Panc1 (cell line): ENCODE results near the gene BAX.

Experiments used
- POLR2AphosphoS5 ChIP-seq: IDR thresholded peaks from 2 replicates; pipeline ENCODE4 v1.6.1; 2012; ENCODE audit warnings: mild to moderate bottlenecking, low read depth, low read length, moderate library complexity
- REST ChIP-seq, 2 experiments: IDR thresholded peaks; 2 replicates each; pipeline ENCODE4 v1.6.1; 2011 to 2012; ENCODE audit warnings: low read depth in 2 of 2, control low read depth in 1 of 2, low read length in 1 of 2, mild to moderate bottlenecking in 1 of 2, moderate library complexity in 1 of 2; ENCODE audit not compliant: insufficient read depth in 1 of 2
- SIN3A ChIP-seq: IDR thresholded peaks from 2 replicates; pipeline ENCODE4 v1.6.1; 2012; ENCODE audit warnings: low read depth, mild to moderate bottlenecking, low read length, moderate library complexity, borderline replicate concordance; ENCODE audit not compliant: insufficient read depth
- TCF7L2 ChIP-seq: IDR thresholded peaks from 2 replicates; pipeline ENCODE4 v1.6.1; 2011; ENCODE audit warnings: mild to moderate bottlenecking, low read depth, low read length, inconsistent platforms
- TF ChIP-seq, protein P1 (sequence below): fragments of 450-650 bp; IDR thresholded peaks from 2 replicates; pipeline ENCODE4 v1.5.1; 2017; ENCODE audit warnings: mild to moderate bottlenecking

DNA sequence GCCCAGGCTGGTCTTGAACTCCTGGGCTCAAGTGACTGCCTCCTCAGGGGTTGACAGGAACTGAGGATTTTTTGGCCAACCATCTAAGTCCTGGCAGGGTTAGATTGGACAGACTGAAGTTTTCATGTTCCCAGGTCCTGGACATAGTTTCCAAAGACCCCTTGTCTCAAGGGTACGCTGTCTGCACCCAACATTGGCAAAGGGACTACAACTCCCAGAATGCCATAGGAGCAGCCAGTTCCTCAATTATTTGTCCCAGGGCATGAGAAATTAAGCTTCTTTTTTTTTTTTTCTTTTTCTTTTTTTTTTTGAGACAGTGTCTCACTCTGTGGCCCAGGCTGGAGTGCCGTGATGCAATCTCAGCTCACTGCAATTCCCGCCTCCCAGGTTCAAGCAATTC, 31.5 kb downstream of the BAX start:
- TF ChIP-seq, protein P1, sequence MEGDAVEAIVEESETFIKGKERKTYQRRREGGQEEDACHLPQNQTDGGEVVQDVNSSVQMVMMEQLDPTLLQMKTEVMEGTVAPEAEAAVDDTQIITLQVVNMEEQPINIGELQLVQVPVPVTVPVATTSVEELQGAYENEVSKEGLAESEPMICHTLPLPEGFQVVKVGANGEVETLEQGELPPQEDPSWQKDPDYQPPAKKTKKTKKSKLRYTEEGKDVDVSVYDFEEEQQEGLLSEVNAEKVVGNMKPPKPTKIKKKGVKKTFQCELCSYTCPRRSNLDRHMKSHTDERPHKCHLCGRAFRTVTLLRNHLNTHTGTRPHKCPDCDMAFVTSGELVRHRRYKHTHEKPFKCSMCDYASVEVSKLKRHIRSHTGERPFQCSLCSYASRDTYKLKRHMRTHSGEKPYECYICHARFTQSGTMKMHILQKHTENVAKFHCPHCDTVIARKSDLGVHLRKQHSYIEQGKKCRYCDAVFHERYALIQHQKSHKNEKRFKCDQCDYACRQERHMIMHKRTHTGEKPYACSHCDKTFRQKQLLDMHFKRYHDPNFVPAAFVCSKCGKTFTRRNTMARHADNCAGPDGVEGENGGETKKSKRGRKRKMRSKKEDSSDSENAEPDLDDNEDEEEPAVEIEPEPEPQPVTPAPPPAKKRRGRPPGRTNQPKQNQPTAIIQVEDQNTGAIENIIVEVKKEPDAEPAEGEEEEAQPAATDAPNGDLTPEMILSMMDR: no peak
- TF ChIP-seq POLR2AphosphoS5 (no peak), REST (IDR thresholded peaks at IDR 0.05; ENCODE audit: insufficient read depth in 1 of 2, low read depth in 2 of 2, low read length in 1 of 2) (no peak), SIN3A (no peak), TCF7L2 (no peak)
